DMS153 treated with DMSO at 0.1 percent for 48 hours (cell line): Measurements from ENCODE around the gene JAK2.
A peak's percentile ranks its signal among the peaks of the same experiment; 100 is the strongest.
"Not testable (repeated sequence)": the region's sequence is repeated elsewhere in the genome, so short reads cannot be mapped to it uniquely, and the experiment has no call there.

Experiments
- DNase-seq: peaks from one replicate; lab custom pipeline; 2025; ENCODE audit not compliant: unreplicated experiment; lab: John Stamatoyannopoulos, UW

JAK2 gene

DNA sequence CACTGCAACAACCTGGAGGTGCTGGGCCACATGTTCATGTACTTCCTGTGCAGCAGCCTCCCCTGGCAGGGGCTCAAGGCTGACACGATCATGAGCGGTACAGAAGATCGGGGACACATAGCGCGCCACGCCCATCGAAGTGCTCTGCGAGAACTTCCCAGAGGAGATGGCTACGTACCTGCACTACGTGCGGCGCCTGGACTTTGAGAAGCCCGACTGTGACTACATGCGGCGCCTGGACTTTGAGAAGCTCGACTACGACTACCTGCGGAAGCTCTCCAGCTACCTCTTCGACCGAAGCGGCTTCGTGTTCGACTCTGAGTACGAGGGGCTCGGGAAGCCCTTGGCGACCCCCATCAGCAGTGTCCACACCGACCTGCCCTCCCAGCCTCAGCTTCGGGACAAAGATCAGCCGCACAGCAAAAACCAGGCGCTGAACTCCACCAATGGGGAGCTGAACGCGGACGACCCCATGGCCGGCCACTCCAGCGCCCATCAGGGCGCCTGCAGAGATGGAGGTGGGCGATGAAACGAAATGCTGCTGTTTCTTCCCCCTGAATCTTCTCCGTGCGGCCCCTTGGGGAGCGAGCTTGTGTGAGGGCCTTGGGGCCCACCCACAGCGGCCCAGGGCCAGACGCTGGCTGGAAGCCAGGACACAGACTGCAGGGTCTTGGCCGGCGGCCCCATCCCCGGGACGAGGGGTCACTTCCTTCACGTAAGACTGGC lies 56.5 kb downstream of the JAK2 start:
- no peak for DNase-seq

DNA sequence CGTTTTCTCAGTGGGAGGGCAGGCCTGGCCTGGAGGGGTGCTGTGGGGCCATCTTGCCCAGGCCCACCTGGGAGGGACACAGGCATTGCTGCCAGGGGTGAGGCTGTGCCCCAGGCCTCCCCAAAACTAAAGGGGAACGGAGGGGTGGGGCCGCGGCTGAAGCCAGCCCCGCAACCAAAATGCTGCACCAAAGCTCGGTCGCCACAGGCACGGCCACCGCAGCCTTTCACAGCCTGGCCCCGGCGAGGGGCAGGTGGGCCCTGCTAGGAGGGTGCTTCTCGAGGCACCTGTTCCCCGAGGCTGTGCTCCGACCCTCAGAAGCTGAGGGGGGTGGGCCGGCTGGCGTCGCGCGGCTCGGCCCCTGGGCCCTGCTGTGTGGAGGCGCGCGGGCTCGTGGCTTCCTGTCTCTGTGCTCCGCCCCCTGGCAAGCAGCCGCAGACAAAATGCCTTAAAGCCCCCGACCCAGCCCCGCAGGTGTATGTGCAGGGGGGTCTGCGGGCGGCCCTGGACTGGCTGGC lies 57.6 kb downstream of the JAK2 start:
- DNase-seq, result no peak

GRCh38 chr9:5043381-5043780 lies 58.3 kb downstream of the JAK2 start:
- DNase-seq, result no peak

DNA sequence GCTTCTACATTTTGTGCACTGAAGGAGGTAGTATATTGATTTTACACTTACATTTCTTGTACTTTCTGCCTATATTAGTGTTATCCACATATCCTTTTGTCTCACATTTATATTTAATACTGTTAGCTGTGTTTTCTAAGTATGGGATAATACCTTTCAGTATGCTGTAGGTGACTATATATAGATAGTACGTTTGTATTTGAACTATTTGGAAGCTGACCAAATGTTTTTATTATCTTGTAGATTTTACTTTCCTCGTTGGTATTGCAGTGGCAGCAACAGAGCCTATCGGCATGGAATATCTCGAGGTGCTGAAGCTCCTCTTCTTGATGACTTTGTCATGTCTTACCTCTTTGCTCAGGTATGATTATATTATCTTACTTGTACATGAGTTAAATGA lies 59.1 kb downstream of the JAK2 start:
- DNase-seq, result no peak

GRCh38 chr9:5052838-5053237 lies 67.8 kb downstream of the JAK2 start:
- no peak for DNase-seq

- DNase-seq, result no peak
These were observed 77.6 kb downstream of the JAK2 start for GRCh38 chr9:5062631-5063030.

GRCh38 chr9:5072871-5073270 lies 87.8 kb downstream of the JAK2 start:
- no peak for DNase-seq

- DNase-seq, result no peak
These were observed 88.6 kb downstream of the JAK2 start for GRCh38 chr9:5073701-5074100.

- DNase-seq, result no peak
These were observed 100.9 kb downstream of the JAK2 start for GRCh38 chr9:5085993-5086392.

DNA sequence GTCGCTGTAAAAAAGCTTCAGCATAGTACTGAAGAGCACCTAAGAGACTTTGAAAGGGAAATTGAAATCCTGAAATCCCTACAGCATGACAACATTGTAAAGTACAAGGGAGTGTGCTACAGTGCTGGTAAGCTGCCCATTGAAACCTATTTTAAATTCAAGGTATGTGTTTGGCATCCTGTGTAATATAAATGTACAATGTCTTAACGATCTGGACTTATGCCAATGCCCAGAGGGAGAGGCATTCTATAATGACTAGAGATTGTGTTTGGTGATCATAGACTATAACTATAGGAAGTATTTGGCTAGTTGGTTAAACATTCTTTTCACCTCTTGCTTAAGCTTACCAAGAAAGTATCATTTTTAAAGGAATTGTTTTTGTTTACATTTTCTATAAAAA lies 104.7 kb downstream of the JAK2 start:
- peak; percentile 87 for DNase-seq

- no peak for DNase-seq
These were observed 110.7 kb downstream of the JAK2 start for GRCh38 chr9:5095795-5096194.

DNA sequence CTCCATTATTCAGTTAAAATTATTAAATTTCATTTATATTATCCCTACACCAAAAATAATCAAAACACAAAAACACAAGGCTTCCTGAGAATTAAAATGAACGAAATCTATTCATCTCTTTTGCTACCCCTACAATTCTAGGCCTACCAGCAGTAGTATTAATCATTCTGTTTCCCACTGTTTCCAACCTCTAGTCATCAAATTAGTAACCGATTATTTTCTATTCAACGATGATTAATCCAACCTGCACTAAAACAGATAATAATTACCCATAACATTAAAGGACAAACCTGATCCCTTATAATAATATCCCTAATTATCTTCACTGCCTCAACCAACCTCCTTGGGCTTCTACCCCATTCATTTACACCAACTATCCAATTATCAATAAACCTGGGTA lies 114.4 kb downstream of the JAK2 start:
- DNase-seq, result no peak

- not testable (repeated sequence) for DNase-seq
These were observed 116.1 kb downstream of the JAK2 start for GRCh38 chr9:5101127-5101526.

DNA sequence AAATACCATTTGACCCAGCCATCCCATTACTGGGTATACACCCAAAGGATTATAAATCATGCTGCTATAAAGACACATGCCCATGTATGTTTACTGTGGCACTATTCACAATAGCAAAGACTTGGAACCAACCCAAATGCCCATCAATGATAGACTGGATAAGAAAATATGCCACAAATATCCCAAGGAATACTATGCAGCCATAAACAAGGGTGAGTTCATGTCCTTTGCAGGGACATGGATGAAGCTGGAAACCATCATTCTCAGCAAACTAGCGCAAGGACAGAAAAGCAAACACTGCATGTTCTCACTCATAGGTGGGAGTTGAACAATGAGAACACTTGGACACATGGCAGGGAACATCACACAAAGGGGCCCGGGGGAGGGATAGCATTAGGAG lies 121.4 kb downstream of the JAK2 start:
- not testable (repeated sequence) for DNase-seq

- DNase-seq, result no peak
These were observed 126.0 kb downstream of the JAK2 start for GRCh38 chr9:5110867-5111681.

DNA sequence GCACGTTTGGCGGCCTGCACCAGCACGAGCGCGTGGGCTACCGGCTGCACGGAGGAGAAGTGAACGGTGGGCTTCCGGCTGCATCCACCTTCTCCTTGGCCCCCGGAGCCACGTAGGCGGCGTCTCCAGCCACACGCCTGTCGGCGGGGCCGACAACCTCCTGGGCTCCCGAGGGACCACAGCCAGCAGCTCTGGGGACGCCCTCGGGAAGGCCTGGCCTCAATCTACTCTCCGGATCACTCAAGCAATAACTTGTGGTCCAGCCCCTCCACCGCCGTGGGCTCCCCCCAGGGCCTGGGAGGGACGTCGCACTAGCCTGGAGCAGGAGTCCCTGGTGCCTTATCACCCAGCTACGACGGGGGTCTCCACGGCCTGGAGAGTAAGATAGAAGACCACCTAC lies 126.6 kb downstream of the JAK2 start:
- DNase-seq, result no peak

DNA sequence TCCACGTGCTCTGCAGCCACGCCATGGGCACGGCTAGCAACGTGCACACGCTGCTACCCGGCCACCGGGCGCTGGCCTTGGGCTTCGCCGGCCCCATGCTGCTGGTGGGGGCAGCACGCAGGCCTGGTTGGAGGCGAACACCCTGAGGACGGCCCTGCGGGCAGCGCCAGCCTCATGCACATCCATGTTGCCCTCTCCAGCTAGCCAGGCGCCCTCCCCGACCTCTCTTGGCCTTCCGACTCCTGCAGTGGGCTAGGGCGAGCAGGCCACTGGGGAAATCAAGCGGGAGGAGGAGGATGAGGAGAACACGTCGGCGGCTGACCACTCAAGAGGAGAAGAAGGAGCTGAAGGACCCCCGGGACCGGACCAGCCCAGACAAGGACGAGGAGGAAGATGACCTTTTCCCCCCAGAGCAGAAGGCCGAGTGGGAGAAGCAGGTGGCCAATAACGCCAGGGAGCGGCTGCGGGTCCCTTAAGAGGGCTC lies 127.1 kb downstream of the JAK2 start:
- no peak for DNase-seq

DNA sequence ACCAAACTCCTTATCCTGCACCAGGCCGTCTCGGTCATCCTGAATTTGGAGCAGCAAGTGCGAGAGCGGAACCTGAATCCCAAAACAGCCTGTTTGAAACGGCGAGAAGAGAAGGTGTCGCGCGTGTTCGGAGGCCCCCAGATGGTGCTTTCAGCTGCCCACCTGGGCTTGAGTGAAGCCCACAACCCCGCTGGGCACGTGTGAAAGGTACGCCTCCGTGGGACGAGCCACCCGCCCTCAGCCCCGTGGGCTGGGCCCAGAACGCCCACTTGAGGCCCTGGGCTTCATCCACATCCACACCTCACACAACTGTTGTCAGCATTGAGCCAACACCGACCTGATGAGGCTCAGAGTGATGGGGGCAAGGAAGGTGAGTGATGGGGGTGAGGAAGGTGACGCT lies 127.6 kb downstream of the JAK2 start:
- DNase-seq, result no peak

DNA sequence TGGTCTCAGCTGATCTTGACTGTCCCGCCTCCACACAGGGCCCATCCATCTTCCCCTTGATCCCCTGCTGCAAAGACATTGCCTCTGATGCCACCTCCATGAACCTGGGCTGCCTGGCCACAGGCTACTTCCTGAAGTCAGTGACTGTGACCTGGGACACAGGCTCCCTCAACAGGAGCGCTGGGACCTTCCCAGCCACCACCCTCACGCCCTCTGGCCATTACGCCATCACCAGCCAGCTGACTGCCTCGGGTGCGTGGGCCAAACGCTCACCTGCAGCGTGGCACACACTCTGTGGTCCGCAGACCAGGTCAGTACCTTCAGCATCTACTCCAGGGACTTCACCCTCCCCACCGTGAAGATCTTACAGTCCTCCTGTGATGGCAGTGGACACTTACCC lies 128.5 kb downstream of the JAK2 start:
- no peak for DNase-seq

DNA sequence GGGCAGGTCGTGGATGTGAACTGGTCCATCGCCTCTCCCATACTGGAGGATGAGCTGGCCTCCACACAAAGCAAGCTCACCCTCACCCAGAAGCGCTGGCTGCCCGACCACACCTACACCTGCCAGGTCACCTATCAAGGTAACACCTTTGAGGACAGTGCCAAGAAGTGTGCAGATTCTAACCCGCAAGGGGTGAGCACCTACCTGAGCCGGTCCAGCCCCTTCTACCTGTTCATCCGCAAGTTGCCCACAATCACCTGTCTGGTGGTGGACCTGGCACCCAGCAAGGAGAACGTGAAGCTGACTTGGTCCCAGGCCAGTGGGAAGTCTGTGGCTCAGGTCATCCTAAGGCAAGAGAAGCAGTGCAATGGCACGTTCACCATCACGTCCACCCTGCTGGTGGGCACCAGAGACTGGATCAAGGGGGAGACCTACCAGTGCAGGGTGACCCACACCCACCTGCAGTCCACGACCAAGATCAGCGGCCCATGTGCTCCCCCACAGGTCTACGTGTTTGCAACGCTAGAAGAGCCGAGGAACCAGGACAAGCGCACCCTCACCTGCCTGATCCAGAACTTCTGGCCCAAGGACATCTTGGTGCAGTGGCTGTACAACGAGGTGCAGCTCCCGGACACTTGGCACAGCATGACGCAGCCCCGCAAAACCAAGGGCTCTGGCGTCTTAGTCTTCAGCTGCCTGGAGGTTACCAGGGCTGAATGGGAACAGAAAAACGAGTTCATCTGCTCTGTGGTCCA lies 129.1 kb downstream of the JAK2 start:
- no peak for DNase-seq

DNA sequence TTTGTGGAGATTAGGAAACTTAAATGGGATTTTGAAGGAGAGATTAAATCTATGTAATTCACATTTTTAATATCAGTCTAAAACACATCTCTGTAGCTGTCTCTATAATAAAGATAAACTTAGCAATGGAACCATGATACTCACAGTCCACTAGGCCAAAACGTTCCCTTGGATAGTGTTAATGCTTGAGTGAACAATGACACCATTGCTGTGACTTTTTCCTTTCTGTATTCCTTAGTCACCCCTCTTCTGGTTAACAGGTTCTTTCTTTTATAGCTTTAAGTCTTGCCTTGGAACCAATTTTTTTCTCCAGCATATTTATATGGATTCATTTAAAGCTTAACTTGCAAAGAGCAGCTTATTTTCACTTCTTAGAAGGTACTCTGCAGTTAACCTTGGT lies 137.0 kb downstream of the JAK2 start:
- no peak for DNase-seq
